Endometrial microvascular endothelial cells (primary cell): ENCODE data around the gene DENND6B. TPM values are rescaled to one million over a fixed set of nuclear protein-coding genes. Genes with fewer than 3 reads are reported as not detected.
"Not testable (repeated sequence)": the region's sequence is repeated elsewhere in the genome, so short reads cannot be mapped to it uniquely, and the experiment has no call there.

Source experiments
- in situ Hi-C: cut with HindIII; loops from 2 replicates; pipeline ENCODE4 v1.10.0; 2017; ENCODE audit warnings: low sequenced_read_pairs, low pct_unique_long_range_greater_than_20kb; ENCODE audit errors: inconsistent ontology term
- total RNA-seq: library from RNA; depleted of rRNA; stranded (reverse); fragments of >200 nt; gene quantifications from one replicate; pipeline ENCODE4 v1.2.3, GENCODE V29; 2015; ENCODE audit errors: inconsistent ontology term

DENND6B gene
- total RNA-seq, 1 donor from 2014 or later, result 1.2 TPM

- in situ Hi-C loops, result no loop called here
These were observed 13.4 kb upstream of the DENND6B start for GRCh38 chr22:50339945-50340879.

GRCh38 chr22:50338860-50339462, 12.1 kb upstream of the DENND6B start:
- in situ Hi-C loops, result no loop called here

- in situ Hi-C loops, result no loop called here
These were observed 11.3 kb upstream of the DENND6B start for GRCh38 chr22:50338042-50338573.

GRCh38 chr22:50337262-50338041, 10.6 kb upstream of the DENND6B start:
- in situ Hi-C loops, result no loop called here

- in situ Hi-C loops, result not testable (repeated sequence)
These were observed 7.6 kb upstream of the DENND6B start for GRCh38 chr22:50334433-50334832.

- in situ Hi-C loops, result no loop called here
These were observed 2.4 kb upstream of the DENND6B start for GRCh38 chr22:50329236-50329635.

GRCh38 chr22:50327711-50328019, 853 bp upstream of the DENND6B start:
- in situ Hi-C loops, result no loop called here

- in situ Hi-C loops, result no loop called here
These were observed 422 bp downstream of the DENND6B start for GRCh38 chr22:50326225-50326955.

- in situ Hi-C loops, result no loop called here
These were observed 1.2 kb downstream of the DENND6B start for GRCh38 chr22:50325444-50326224.

GRCh38 chr22:50323900-50324299, 2.9 kb downstream of the DENND6B start:
- in situ Hi-C loops, result no loop called here

- in situ Hi-C loops, result not testable (repeated sequence)
These were observed 4.3 kb downstream of the DENND6B start for GRCh38 chr22:50322382-50323104.

GRCh38 chr22:50320671-50321325, 6.0 kb downstream of the DENND6B start:
- in situ Hi-C loops, result no loop called here

GRCh38 chr22:50320116-50320515, 6.7 kb downstream of the DENND6B start:
- in situ Hi-C loops, result no loop called here

GRCh38 chr22:50319503-50319951, 7.3 kb downstream of the DENND6B start:
- in situ Hi-C loops, result no loop called here

GRCh38 chr22:50318698-50319411, 8.0 kb downstream of the DENND6B start:
- in situ Hi-C loops, result no loop called here

- in situ Hi-C loops, result no loop called here
These were observed 8.5 kb downstream of the DENND6B start for GRCh38 chr22:50318356-50318697.
